Measurements from ENCODE around the gene CAMKMT.

CAMKMT gene

DNA sequence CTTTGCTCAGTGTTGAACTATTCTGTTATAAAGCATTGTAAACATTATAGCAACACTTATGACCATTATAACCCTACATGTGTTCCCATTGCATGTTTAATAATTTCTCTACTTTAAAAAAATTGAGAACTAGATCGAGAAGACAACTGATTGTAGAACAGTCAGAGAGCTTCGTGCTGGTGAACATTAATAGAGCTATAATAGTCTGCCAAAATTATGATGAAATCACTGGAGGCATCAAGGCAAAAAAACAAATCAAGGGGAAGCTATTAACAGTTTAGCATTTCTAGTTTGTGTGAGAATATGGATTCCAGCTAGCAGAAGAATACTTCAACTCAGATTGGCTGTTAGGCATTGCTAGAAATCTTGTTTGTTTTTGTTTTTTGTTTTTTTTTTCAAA, 284.2 kb downstream of the CAMKMT start:
- H3K36me3 ChIP-seq (ENCODE audit: insufficient read depth, insufficient read length, low read length), result no peaks in the 10 kb centered on the region
- H3K4me3 ChIP-seq (ENCODE audit: insufficient read length, low read depth), result no peak overlapping the region
- H3K9me3 ChIP-seq (ENCODE audit: insufficient read depth, low read length), result no peaks in the 10 kb centered on the region
- DNase-seq (ENCODE audit: low read depth, low spot score), result no peak
- H3K9ac ChIP-seq (ENCODE audit: insufficient read length, low read depth), result no peak overlapping the region
- no peaks in the 10 kb centered on the region for H3K4me1 ChIP-seq (ENCODE audit: insufficient read depth, insufficient read length)
- TF ChIP-seq ZNF274 (IDR thresholded peaks at IDR 0.05; ENCODE audit: low read depth, low read length) (no peak), YY1 (IDR thresholded peaks at IDR 0.05; ENCODE audit: insufficient read depth, insufficient read length) (no peak), SUZ12 (IDR thresholded peaks at IDR 0.05; ENCODE audit: extremely low read depth, insufficient read depth, insufficient read length) (no peak)
- no peaks in the 10 kb centered on the region for H3K27me3 ChIP-seq (ENCODE audit: insufficient read depth, insufficient read length)

DNA sequence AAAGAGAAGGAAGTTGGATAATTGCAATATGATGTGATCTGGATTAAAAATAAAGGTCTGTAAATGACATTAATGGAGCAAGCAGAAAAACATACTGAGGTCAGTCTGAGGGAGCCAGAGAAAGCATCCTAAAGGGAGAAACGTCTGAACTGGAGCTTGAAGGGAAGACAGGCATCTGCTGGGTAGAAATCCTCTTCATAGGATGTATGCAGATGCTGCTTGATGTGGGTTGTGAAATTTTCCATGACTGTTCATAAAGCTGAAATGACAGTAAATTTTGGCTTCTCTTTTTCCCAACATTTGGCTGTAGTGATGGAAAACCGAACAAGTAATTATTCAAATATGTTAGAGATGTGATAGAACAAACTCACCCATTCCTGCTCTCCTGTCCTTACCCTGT, 287.6 kb downstream of the CAMKMT start:
- no peaks in the 10 kb centered on the region for H3K9me3 ChIP-seq (ENCODE audit: insufficient read depth, low read length)
- peaks cover 4% of the 10 kb centered on the region for H3K4me1 ChIP-seq (ENCODE audit: insufficient read depth, insufficient read length)
- no peak for TF ChIP-seq SUZ12 (IDR thresholded peaks at IDR 0.05; ENCODE audit: extremely low read depth, insufficient read depth, insufficient read length)
- no peak for TF ChIP-seq ZNF274 (IDR thresholded peaks at IDR 0.05; ENCODE audit: low read depth, low read length)
- no peak overlapping the region for H3K4me3 ChIP-seq (ENCODE audit: insufficient read length, low read depth)
- DNase-seq (ENCODE audit: low read depth, low spot score), result no peak
- H3K36me3 ChIP-seq (ENCODE audit: insufficient read depth, insufficient read length, low read length), result no peaks in the 10 kb centered on the region
- no peak overlapping the region for H3K9ac ChIP-seq (ENCODE audit: insufficient read length, low read depth)
- no peaks in the 10 kb centered on the region for H3K27me3 ChIP-seq (ENCODE audit: insufficient read depth, insufficient read length)

DNA sequence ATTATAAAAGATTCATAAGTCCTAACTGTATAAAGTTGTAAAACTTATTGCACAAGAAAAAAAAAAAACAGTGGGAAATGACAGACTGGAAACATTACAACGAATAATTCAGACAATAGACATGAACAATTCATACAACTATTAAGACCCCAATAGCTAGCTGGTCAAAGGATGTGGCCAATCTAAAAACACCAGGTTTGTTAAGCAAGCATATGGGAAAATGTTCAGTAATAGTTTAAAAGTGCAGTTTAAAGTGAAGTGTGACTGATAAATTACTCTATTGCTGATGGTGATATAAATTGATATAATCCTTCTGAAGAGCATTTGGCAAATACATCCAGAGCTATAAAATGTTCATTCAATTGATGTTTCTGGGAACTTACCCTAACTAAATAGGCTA, 289.0 kb downstream of the CAMKMT start:
- no peak for DNase-seq (ENCODE audit: low read depth, low spot score)
- Histone ChIP-seq H3K4me3 (ENCODE audit: insufficient read length, low read depth) (no peak overlapping the region), H3K9ac (ENCODE audit: insufficient read length, low read depth) (no peak overlapping the region), H3K27me3 (ENCODE audit: insufficient read depth, insufficient read length) (no peaks in the 10 kb centered on the region), H3K4me1 (ENCODE audit: insufficient read depth, insufficient read length) (peaks cover 4% of the 10 kb centered on the region), H3K9me3 (ENCODE audit: insufficient read depth, low read length) (no peaks in the 10 kb centered on the region), H3K36me3 (ENCODE audit: insufficient read depth, insufficient read length, low read length) (no peaks in the 10 kb centered on the region)
- TF ChIP-seq ZNF274 (IDR thresholded peaks at IDR 0.05; ENCODE audit: low read depth, low read length), result no peak
- no peak for TF ChIP-seq YY1 (IDR thresholded peaks at IDR 0.05; ENCODE audit: insufficient read depth, insufficient read length)
- no peak for TF ChIP-seq SUZ12 (IDR thresholded peaks at IDR 0.05; ENCODE audit: extremely low read depth, insufficient read depth, insufficient read length)

DNA sequence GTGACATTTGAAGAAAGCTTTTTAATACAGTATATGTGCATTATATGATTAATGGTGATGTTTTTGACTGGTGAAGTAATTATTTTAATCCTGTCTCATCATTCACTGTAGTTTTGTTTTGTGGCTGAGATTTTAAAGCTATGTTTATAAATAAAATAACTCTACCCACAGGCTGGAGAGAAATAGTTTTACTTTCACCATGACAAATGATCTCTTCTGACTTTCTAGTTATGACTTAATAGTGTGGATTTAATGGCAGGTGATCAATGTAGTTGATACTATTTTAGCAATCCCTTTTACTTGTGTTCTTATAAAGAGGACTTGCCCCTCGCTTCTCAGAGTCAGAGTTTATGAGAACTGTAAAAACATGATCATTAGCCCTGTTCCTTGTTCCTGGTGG, 290.2 kb downstream of the CAMKMT start:
- Histone ChIP-seq H3K9me3 (ENCODE audit: insufficient read depth, low read length) (no peaks in the 10 kb centered on the region), H3K27me3 (ENCODE audit: insufficient read depth, insufficient read length) (no peaks in the 10 kb centered on the region), H3K9ac (ENCODE audit: insufficient read length, low read depth) (no peak overlapping the region), H3K36me3 (ENCODE audit: insufficient read depth, insufficient read length, low read length) (no peaks in the 10 kb centered on the region), H3K4me1 (ENCODE audit: insufficient read depth, insufficient read length) (peaks cover 4% of the 10 kb centered on the region), H3K4me3 (ENCODE audit: insufficient read length, low read depth) (no peak overlapping the region)
- DNase-seq (ENCODE audit: low read depth, low spot score), result no peak
- TF ChIP-seq SUZ12 (IDR thresholded peaks at IDR 0.05; ENCODE audit: extremely low read depth, insufficient read depth, insufficient read length) (no peak), ZNF274 (IDR thresholded peaks at IDR 0.05; ENCODE audit: low read depth, low read length) (no peak), YY1 (IDR thresholded peaks at IDR 0.05; ENCODE audit: insufficient read depth, insufficient read length) (no peak)

DNA sequence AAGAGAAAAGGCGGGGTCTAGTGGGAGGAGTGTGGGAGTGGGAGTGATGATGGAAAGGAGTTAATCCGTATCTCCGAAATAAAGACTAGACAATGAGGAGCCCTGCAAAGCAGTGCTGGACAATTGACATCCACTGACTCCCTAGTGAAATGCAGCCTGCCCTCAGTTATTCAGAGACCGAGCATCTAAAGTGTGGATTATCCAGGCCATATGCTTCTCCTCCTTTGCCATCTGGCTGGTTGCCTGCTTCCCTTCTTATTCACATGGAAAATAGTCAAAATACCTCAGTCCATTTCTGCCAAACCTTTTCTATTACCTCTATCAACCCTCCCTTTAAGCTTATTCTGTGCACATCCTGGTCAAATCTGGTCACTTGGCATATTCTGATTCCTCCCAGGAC, 291.0 kb downstream of the CAMKMT start:
- Histone ChIP-seq H3K4me1 (ENCODE audit: insufficient read depth, insufficient read length) (peaks cover 4% of the 10 kb centered on the region), H3K9me3 (ENCODE audit: insufficient read depth, low read length) (no peaks in the 10 kb centered on the region), H3K9ac (ENCODE audit: insufficient read length, low read depth) (no peak overlapping the region), H3K4me3 (ENCODE audit: insufficient read length, low read depth) (no peak overlapping the region), H3K36me3 (ENCODE audit: insufficient read depth, insufficient read length, low read length) (no peaks in the 10 kb centered on the region), H3K27me3 (ENCODE audit: insufficient read depth, insufficient read length) (no peaks in the 10 kb centered on the region)
- DNase-seq (ENCODE audit: low read depth, low spot score), result no peak
- TF ChIP-seq ZNF274 (IDR thresholded peaks at IDR 0.05; ENCODE audit: low read depth, low read length) (no peak), YY1 (IDR thresholded peaks at IDR 0.05; ENCODE audit: insufficient read depth, insufficient read length) (no peak), SUZ12 (IDR thresholded peaks at IDR 0.05; ENCODE audit: extremely low read depth, insufficient read depth, insufficient read length) (no peak)

DNA sequence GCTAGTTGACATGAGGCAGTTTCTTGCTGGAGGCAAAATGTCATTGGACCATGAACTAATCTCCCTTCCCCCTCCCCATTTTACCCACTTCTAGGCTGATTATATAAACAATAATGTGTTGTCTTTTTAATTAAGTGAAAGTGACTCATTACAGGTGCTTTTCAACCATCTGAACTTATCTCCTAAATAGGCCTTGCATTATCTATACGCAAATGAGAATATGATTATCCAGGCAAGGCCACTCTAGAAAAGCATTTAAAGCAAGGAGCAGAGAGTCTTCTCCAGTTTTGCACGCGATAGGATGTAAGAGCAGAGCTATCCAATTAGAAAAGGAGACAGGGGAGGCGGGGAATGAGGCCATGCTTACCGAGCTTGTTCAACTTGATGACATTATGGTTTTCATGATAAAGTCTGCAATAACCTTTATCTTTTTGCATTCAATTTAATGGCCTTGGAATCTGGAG, 293.7 kb downstream of the CAMKMT start:
- DNase-seq (ENCODE audit: low read depth, low spot score), result no peak
- no peak overlapping the region for H3K4me3 ChIP-seq (ENCODE audit: insufficient read length, low read depth)
- TF ChIP-seq YY1 (IDR thresholded peaks at IDR 0.05; ENCODE audit: insufficient read depth, insufficient read length), result no peak
- no peak for TF ChIP-seq ZNF274 (IDR thresholded peaks at IDR 0.05; ENCODE audit: low read depth, low read length)
- no peak for TF ChIP-seq SUZ12 (IDR thresholded peaks at IDR 0.05; ENCODE audit: extremely low read depth, insufficient read depth, insufficient read length)
- H3K36me3 ChIP-seq (ENCODE audit: insufficient read depth, insufficient read length, low read length), result no peaks in the 10 kb centered on the region
- H3K9ac ChIP-seq (ENCODE audit: insufficient read length, low read depth), result no peak overlapping the region
- H3K27me3 ChIP-seq (ENCODE audit: insufficient read depth, insufficient read length), result no peaks in the 10 kb centered on the region
- no peaks in the 10 kb centered on the region for H3K9me3 ChIP-seq (ENCODE audit: insufficient read depth, low read length)
- peaks cover 4% of the 10 kb centered on the region for H3K4me1 ChIP-seq (ENCODE audit: insufficient read depth, insufficient read length)

DNA sequence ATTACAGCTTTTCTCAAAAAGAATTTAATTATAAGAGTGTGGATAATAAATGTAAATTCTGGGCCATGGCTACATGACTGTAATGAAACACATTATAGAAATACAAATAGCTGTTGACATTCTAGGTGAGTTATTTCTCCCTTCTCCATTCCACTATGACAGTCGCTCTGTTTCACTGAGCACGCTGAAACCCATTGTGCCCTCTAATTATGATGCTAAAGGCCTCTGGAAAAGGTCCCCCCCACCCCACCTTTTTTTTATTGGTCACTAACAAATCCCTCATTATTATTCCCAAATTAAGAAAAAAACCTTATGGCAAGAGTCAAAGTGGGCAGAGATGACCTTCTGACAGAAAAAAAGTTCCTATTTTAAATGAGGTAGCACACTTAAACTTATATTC, 294.7 kb downstream of the CAMKMT start:
- TF ChIP-seq ZNF274 (IDR thresholded peaks at IDR 0.05; ENCODE audit: low read depth, low read length) (no peak), YY1 (IDR thresholded peaks at IDR 0.05; ENCODE audit: insufficient read depth, insufficient read length) (no peak), SUZ12 (IDR thresholded peaks at IDR 0.05; ENCODE audit: extremely low read depth, insufficient read depth, insufficient read length) (no peak)
- H3K9ac ChIP-seq (ENCODE audit: insufficient read length, low read depth), result no peak overlapping the region
- peaks cover 4% of the 10 kb centered on the region for H3K4me1 ChIP-seq (ENCODE audit: insufficient read depth, insufficient read length)
- no peaks in the 10 kb centered on the region for H3K27me3 ChIP-seq (ENCODE audit: insufficient read depth, insufficient read length)
- DNase-seq (ENCODE audit: low read depth, low spot score), result no peak
- H3K4me3 ChIP-seq (ENCODE audit: insufficient read length, low read depth), result no peak overlapping the region
- H3K9me3 ChIP-seq (ENCODE audit: insufficient read depth, low read length), result no peaks in the 10 kb centered on the region
- H3K36me3 ChIP-seq (ENCODE audit: insufficient read depth, insufficient read length, low read length), result no peaks in the 10 kb centered on the region

Measured in NT2/D1 (cell line).